IPS-18a (cell line): ENCODE results near the gene CDC42.
A peak's percentile ranks its signal among the peaks of the same experiment; 100 is the strongest.

Experiments used
- H3K27ac ChIP-seq: one replicate; pipeline ENCODE4 v1.5.1; 2013; ENCODE audit warnings: low read length
- H3K27me3 ChIP-seq: one replicate; pipeline ENCODE4 v1.6.1; 2013; ENCODE audit warnings: mild to moderate bottlenecking, low read length; ENCODE audit not compliant: control insufficient read depth, insufficient read depth
- H3K36me3 ChIP-seq: one replicate; pipeline ENCODE4 v1.6.1; 2013; ENCODE audit warnings: low read depth, low read length; ENCODE audit not compliant: control insufficient read depth
- H3K4me1 ChIP-seq: one replicate; pipeline ENCODE4 v1.6.1; 2013; ENCODE audit warnings: low read depth, low read length; ENCODE audit not compliant: control insufficient read depth
- H3K4me3 ChIP-seq: one replicate; pipeline ENCODE4 v1.5.1; 2013; ENCODE audit warnings: low read length
- H3K9ac ChIP-seq: one replicate; pipeline ENCODE4 v1.6.1; 2013; ENCODE audit warnings: mild to moderate bottlenecking, low read length, moderate library complexity
- H3K9me3 ChIP-seq: one replicate; pipeline ENCODE4 v1.6.1; 2013; ENCODE audit warnings: low read depth, low read length; ENCODE audit not compliant: control insufficient read depth

The CDC42 gene

DNA sequence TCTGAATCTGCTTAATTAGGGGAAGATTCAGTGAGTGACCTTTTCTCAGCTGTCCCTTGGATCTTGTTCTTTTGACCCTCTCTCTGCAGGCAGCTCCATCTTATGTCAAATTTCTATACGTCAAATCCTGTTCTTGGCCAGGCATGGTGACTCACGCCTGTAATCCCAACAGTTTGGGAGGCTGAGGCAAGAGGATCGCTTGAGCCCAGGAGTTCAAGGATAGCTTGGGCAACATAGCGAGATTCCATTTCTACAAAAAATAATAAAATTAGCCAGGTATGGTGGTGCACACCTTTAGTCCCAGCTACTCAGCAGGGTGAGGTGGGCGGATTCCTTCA lies 12.3 kb upstream of the CDC42 start:
- H3K27ac ChIP-seq: no peak overlapping the region

GRCh38 chr1:22041505-22041904 lies 11.0 kb upstream of the CDC42 start:
- Histone ChIP-seq H3K36me3 (no peaks in the 10 kb centered on the region), H3K27me3 (no peaks in the 10 kb centered on the region), H3K4me1 (peaks cover 11% of the 10 kb centered on the region), H3K27ac (no peak overlapping the region), H3K9ac (no peak overlapping the region), H3K9me3 (no peaks in the 10 kb centered on the region), H3K4me3 (no peak overlapping the region)

More for the DNA sequence above, 12.3 kb upstream of the CDC42 start:
- H3K36me3 ChIP-seq: no peaks in the 10 kb centered on the region
- no peak overlapping the region for H3K4me3 ChIP-seq
- H3K9me3 ChIP-seq: no peaks in the 10 kb centered on the region
- H3K27me3 ChIP-seq: no peaks in the 10 kb centered on the region
- no peak overlapping the region for H3K9ac ChIP-seq
- H3K4me1 ChIP-seq: peaks cover 11% of the 10 kb centered on the region

DNA sequence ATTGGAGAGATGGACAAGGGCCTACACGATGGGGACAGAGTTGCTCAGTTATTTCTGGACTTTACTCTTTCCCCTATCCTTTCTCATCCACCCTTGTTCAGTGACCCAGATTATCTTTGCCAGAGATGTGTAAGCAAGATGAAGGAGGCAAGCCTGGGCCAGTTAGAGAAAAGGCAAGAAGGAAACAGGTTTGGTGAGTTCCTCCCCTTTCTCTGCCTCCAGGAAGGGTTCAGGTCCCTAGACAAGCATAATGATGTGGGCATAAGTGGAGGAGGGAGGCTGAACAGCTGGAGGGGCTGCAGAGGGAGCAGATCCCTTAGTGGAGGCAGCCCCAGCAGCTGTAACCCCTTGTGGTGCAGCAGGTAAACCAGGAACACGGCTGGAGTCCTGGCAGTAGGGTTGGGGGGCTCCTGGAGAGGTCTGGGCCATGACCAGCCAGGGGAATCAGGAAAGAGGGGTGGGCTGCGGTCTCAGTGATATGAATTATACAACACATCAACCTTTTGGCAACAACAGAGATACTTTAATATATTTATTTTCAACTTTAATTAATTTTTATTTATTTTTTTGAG lies 9.2 kb upstream of the CDC42 start:
- H3K9ac ChIP-seq: no peak overlapping the region
- H3K4me3 ChIP-seq: no peak overlapping the region
- H3K9me3 ChIP-seq: no peaks in the 10 kb centered on the region
- H3K27me3 ChIP-seq: no peaks in the 10 kb centered on the region
- no peak overlapping the region for H3K27ac ChIP-seq
- no peaks in the 10 kb centered on the region for H3K36me3 ChIP-seq
- H3K4me1 ChIP-seq: peaks cover 8% of the 10 kb centered on the region

DNA sequence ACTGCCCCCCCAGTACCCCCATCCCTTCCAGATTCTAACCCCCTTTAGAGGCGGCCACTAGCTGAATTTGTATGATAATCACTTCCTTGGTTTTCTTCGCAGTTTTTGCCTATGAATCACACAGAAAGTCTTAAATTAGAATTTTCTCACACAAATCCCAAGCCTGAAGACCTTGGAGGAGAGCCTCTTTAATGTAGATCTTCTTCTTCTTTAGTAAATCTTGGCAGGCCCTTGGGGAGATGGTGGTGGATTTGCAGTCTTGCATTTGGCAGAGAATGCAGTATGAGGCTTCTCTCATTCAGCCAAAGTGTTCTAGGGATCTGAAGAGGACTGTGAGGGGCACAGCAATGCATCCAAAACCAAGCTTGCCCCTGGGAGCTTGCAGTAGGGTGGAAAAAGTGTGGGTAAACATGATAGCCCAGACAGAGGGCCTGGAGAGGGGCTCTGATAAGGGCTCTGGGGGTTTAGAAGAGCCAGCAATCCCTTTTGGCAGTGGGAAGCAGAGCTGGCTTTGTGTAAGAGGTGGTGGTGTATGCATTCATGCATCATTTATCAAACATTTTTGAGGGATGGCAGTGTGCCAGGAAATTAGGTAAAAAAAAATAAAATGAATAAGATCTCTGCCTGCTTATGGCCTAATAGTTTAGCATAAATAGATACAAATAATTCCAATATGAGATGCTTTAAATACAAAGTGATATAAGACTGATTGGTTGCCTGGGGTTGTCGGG lies 7.7 kb upstream of the CDC42 start:
- Histone ChIP-seq H3K27ac (no peak overlapping the region), H3K9me3 (no peaks in the 10 kb centered on the region), H3K36me3 (no peaks in the 10 kb centered on the region), H3K4me3 (no peak overlapping the region), H3K9ac (no peak overlapping the region), H3K4me1 (peaks cover 3% of the 10 kb centered on the region), H3K27me3 (no peaks in the 10 kb centered on the region)

- Histone ChIP-seq H3K9me3 (no peaks in the 10 kb centered on the region), H3K4me1 (no peaks in the 10 kb centered on the region), H3K36me3 (no peaks in the 10 kb centered on the region), H3K9ac (no peak overlapping the region), H3K27me3 (no peaks in the 10 kb centered on the region), H3K27ac (no peak overlapping the region), H3K4me3 (no peak overlapping the region)
Measured at GRCh38 chr1:22045604-22046228, 6.8 kb upstream of the CDC42 start.

GRCh38 chr1:22048351-22049192 lies 3.9 kb upstream of the CDC42 start:
- H3K4me1 ChIP-seq: no peaks in the 10 kb centered on the region
- H3K4me3 ChIP-seq: no peak overlapping the region
- no peaks in the 10 kb centered on the region for H3K36me3 ChIP-seq
- H3K27me3 ChIP-seq: no peaks in the 10 kb centered on the region
- H3K9me3 ChIP-seq: no peaks in the 10 kb centered on the region
- no peak overlapping the region for H3K27ac ChIP-seq
- no peak overlapping the region for H3K9ac ChIP-seq

GRCh38 chr1:22050330-22050729 lies 2.2 kb upstream of the CDC42 start:
- no peak overlapping the region for H3K27ac ChIP-seq

DNA sequence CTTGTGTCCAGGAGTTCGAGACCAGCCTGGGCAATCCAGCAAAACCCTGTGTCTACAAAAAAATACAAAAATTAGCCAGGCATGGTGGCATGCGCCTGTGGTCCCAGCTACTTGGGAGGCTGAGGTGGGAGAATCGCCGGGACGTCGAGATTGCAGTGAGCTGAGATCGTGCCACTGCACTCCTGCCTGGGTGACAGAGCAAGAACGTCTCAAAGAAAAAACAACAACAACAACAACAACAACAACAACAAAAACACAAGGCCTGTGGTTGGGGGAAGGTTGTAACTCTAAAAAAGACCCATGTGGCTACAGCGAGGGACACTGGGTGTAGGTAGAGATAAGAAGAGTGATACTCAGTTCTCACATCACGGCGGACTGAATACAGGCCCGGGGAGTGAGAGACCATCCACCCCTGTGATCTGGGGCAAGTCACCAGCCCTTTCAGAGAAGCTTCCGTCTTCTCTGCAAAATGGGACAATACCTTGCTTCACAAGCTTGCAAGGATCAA lies 848 bp upstream of the CDC42 start:
- Histone ChIP-seq H3K27ac (no peak overlapping the region), H3K4me1 (peaks cover 4% of the 10 kb centered on the region)

More at GRCh38 chr1:22050330-22050729, 2.2 kb upstream of the CDC42 start:
- no peak overlapping the region for H3K9ac ChIP-seq
- H3K4me3 ChIP-seq: no peak overlapping the region
- H3K36me3 ChIP-seq: no peaks in the 10 kb centered on the region
- H3K4me1 ChIP-seq: peaks cover 4% of the 10 kb centered on the region
- H3K27me3 ChIP-seq: no peaks in the 10 kb centered on the region
- H3K9me3 ChIP-seq: no peaks in the 10 kb centered on the region

DNA sequence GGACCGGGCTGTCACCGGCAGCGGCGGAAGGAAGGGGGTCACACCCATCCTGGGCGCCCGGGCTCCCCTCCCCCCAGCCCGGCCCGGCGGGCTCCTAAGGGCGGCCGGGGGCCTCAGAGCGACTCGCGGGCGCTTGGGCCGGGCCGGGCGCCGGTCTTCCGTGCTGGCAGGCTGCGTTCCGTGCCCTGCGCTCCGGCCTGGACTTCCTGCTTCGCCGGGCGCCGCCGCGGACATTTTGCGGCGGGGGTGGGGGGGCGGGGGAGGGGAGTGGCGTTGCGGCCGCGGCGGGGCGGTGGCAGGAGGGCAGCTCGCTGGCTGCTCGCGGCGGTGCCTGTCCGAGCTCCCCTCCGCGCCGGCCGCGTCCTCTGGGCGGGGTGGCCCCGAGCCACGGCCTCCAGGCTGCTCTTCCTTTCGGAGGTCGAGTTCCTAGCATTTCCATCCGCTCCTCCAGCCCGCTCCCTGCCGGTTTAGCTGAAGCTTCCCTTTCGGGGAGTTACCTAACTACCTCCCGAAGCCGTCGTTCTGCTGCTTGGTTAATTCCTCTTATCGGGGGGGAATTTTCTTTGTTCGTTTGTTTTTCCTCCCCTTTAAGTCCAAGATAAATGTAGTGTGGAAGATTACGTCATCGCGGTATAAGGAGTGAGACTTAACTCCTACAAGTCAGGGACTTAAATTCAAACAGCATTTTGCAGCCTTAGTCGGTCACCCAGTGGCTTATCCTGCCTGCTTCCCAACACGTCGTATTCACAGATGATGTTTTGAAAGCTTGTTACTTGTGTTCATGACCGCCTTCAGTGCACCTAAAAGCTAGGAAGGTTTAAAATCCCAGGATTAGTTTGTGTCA lies 730 bp downstream of the CDC42 start:
- H3K9me3 ChIP-seq: no peaks in the 10 kb centered on the region
- H3K4me3 ChIP-seq: peak overlapping the region; percentile 93
- H3K9ac ChIP-seq: peak overlapping the region; percentile 90
- peak overlapping the region; percentile 70 for H3K27ac ChIP-seq
- H3K27me3 ChIP-seq: no peaks in the 10 kb centered on the region
- peaks cover 3% of the 10 kb centered on the region for H3K36me3 ChIP-seq
- H3K4me1 ChIP-seq: peaks cover 4% of the 10 kb centered on the region

More for the DNA sequence above, 848 bp upstream of the CDC42 start:
- Histone ChIP-seq H3K4me3 (peak overlapping the region; percentile 61), H3K27me3 (no peaks in the 10 kb centered on the region), H3K9ac (no peak overlapping the region), H3K36me3 (peaks cover under 1% of the 10 kb centered on the region), H3K9me3 (no peaks in the 10 kb centered on the region)

- peak overlapping the region; percentile 93 for H3K4me3 ChIP-seq
- peaks cover 4% of the 10 kb centered on the region for H3K4me1 ChIP-seq
- H3K9ac ChIP-seq: peak overlapping the region; percentile 90
- H3K9me3 ChIP-seq: no peaks in the 10 kb centered on the region
- H3K27ac ChIP-seq: peak overlapping the region; percentile 70
- peaks cover 3% of the 10 kb centered on the region for H3K36me3 ChIP-seq
- H3K27me3 ChIP-seq: no peaks in the 10 kb centered on the region
Measured at GRCh38 chr1:22053861-22054770, 1.6 kb downstream of the CDC42 start.
